OCI-M2 (cell line): ENCODE data around the gene TMEM223.
A peak's percentile ranks its signal among the peaks of the same experiment; 100 is the strongest.
"Not testable (repeated sequence)": the region's sequence is repeated elsewhere in the genome, so short reads cannot be mapped to it uniquely, and the experiment has no call there.

Source experiments
- DNase-seq: peaks from one replicate; lab custom pipeline; 2025; ENCODE audit not compliant: unreplicated experiment; lab: John Stamatoyannopoulos, UW

The TMEM223 gene

DNA sequence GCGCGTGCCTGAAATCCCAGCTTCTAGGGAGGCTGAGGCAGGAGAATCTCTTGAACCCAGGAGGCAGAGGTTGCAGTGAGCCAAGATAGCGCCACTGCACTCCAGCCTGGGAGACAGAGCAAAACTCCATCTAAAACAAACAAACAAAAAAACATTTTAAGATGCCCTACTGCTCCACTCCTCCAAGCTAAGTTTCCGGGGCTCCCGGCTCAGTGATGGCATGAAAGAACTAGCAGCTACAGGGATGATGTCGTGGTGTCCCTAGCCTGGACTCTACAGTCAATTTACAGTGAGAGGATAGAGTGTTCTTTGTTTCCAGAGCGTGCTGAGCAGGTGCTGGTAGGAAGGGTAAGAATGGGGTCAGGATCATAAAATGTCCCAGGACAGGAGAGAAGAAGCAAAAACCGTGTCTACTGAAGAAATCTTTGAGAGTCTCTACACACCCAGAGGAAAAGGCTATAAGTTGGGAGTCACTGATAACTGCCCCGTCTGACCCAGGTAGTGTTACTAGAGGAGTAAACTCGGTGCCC lies 36.7 kb downstream of the TMEM223 start:
- DNase-seq = no peak

DNA sequence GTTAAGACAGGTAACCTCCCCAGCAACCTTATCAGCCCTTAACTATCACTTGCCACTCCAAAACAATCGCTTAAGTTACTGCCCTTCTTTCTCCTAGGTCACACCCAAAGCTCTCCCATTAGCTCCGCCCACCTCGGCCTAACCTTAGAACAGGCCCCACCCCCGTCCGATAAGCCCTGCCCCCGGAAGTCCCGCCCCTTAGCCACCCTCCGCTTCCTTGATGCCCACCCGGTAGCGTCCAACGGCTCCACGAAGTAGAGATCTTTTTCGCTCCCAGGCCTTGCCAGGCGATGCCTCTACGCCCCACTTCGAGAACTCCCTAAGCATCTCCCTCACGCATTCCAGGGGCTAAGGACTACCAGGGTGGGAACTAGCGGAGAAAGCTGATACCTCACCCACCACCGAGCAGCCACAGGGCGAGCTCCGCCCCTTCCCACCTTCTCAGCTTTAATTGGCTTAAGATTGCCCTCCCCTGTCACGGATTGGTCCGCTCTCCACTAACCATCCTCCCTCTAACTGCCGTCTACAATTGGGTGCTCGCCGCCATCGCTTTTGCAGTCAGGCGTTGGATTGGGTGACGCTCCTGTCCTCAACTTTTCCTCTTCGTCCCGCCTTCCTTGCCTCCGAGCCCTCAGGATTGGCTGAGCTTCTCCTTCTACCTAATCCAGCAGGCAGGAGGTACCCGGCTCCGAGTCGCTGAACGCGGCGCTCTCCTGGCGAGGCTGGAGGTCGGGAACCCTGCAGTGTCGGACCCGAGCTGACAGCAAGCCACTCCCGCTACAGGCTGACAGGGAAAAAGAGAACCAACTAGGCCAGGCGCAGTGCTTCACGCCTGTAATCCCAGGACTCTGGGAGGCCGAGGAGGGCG lies 37.8 kb downstream of the TMEM223 start, which contains the start of gene ZBTB3:
ZBTB3 (minus strand) TSS at position 425 of the 868 bp plus-strand sequence. CDS start 496 bp downstream, outside the sequence.
- peak; percentile 91 for DNase-seq

DNA sequence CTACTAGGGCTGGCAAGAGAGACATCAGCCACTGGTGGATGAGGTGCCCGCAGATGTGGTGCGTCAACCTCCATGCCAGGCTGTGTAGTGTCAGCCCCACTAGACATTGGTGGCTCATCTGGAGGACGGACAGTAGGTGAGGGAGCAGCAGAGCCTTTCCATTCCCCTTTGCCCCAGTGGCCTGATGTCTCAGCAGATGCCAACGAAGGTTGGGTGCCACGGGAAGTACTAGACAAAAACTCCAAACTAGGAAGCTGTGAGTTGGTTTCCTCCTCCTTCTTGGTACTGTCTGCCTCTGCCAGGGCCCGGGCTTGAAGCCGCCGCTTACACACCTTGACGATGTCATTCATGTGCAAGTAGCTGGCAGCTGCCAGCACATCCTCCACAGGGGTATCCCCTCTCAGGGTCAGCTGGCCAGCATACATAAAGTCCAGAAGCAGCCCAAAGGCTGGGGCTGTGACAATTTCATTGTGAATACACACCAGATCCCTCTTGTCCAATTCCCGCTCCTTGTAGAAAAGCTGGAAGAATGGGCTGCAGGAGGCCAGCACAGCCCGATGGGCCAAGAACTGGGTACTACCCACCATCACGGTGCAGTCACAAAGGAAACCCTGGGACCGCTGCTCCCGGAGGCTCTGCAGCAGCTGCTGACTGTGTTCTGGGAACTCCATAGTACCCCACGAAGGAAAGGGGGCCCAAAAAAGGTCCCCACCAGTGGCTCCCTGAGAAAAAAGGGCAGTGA lies 38.6 kb downstream of the TMEM223 start:
- DNase-seq = no peak

DNA sequence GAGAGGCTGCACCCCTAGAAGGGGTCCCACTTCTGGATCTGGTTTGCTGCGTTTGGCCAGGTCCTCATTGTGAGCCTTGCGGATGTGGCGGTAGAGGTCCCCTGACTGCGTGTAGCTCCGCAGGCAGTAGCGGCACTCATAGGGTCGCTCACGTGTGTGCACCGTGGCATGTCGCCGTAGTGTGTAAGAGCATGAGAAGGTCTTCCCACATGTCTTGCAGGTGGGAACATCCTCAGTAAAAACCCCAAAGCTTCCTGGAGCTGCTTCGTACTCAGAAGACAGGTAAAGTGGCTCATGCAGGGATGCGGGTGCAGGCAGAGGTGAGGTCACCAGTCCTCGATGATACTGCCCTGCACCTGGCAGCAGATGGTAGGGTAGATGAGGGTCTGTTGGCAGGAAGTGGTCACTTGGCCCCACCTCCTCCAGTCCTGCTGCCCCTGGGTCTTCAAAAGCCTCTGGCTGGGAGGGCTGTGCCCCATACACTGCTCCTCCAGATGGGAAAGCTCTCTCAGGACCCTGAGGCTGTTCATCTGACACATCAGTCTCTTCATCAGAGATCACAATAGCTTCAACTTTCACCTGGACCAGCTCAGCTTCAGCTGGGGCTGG lies 39.5 kb downstream of the TMEM223 start:
- DNase-seq = no peak

DNA sequence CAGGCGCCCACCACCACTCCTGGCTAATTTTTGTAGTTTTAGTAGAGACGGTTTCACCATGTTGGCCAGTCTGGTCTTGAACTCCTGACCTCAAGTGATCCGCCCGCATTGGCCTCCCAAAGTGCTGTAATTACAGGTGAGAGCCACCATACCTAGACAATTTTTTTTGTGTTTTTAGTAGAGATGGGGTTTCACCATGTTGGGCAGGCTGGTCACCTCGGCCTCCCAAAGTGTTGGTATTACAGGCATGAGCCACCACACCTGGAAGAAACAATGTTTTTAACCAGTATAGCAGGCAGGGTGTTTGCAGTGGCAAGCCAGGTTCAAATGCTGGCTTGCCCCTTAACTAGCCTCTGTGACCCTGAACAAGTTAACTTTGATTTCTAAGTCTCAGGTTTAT lies 41.9 kb downstream of the TMEM223 start:
- not testable (repeated sequence) for DNase-seq

DNA sequence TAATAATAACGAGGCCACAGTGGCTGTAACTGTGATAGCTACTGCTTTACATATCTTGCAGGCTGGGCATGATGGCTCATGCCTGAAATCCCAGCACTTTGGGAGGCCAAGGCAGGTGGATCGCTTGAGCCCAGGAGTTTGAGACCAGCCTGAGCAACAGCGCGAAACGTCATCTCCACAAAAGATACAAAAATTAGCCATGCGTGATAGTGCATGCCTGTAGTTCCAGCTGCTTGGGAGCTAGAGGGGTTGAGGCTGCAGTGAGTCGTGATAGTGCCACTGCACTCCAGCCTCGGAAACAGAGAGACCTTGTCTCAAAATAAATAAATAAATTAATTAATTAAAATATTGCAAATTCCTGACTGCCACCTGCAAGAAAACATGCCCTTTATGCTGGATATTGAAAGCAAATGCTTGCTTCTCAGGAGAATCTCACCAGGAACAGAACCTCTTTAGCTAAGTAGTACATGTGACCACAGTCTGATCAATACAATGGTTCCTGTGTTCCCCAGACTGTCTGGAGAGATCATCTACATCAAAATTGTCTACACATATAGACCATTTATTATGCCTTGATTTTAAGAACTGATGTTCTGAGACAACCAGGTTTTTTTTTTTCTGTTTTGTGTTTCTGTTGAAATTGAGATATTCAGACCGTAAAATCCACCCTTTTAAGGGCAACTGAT lies 44.2 kb downstream of the TMEM223 start:
- no peak for DNase-seq
